Activated CD4-positive, alpha-beta T cell treated with anti-CD3 and anti-CD28 coated beads, Interleukin-2, amount 50 U/mL, for 16 hours (primary cell): ENCODE data around the gene SIK3.

Experiments
- DNase-seq: peaks from one replicate; pipeline ENCODE4 v3.0.0-alpha.2; 2020

The SIK3 gene

DNA sequence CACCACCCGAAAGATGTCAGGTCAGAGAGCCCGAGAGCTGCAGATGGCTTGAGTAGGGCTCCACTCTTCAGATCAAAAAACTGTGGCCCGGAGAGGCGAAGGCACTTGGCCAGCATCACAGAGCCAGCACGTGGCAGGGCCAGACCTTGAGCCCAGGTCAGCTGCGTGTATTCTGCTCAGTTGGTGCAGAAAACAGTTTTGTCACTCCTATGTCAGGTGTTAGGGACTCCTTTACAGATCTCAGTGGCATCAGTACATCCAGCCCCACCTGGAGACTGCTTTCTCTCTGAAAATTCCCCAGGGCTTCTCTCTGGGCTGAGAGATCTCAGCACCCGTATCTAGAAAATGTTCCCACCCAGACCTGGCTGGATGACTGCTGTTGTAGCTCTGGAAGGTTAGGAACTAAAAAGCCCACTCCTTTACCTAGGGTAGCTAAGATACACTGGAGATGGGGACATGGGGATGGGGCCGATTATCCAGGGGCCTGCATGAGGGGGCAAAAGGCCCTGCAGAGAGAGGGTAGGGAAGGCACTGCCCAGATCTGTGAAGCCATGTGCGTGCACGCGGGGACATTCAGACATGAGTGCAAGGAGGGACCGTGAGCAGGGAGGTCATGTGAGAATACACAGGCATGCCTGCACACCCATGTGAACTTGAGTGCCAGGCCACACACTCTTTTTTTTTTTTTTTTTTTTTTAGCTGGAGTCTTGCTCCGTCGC is 264.3 kb downstream of the SIK3 start:
- DNase-seq = no peak

DNA sequence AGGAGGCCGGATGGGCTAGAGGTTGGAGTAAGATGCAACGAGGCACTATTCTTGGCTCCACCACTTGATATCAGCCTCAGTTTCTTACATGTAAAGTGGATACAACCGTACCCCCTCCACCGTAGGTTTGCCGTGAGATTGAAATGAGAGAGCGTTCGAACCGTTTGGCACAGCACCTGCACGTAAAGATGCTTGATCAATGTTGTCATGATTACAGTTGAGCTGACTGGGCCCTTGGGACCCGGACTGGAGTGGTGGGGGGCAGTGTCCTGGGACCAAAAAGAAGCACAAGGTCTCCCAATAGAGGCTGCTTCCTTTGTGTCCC is 264.8 kb downstream of the SIK3 start:
- no peak for DNase-seq

DNA sequence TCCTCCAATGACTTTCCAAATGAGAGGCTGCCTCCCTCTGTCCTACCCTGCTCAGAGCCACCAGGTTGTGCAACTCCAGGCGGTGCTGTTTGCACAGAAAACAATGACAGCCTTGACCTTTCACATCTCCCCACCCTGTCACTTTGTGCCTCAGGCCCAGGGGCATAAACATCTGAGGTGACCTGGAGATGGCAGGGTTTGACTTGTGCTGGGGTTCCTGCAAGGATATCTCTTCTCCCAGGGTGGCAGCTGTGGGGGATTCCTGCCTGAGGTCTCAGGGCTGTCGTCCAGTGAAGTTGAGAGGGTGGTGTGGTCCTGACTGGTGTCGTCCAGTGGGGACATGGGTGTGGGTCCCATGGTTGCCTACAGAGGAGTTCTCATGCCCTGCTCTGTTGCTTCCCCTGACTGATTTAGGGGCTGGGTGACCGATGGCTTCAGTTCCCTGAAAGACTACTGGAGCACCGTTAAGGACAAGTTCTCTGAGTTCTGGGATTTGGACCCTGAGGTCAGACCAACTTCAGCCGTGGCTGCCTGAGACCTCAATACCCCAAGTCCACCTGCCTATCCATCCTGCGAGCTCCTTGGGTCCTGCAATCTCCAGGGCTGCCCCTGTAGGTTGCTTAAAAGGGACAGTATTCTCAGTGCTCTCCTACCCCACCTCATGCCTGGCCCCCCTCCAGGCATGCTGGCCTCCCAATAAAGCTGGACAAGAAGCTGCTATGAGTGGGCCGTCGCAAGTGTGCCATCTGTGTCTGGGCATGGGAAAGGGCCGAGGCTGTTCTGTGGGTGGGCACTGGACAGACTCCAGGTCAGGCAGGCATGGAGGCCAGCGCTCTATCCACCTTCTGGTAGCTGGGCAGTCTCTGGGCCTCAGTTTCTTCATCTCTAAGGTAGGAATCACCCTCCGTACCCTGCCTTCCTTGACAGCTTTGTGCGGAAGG is 265.6 kb downstream of the SIK3 start:
- no peak for DNase-seq

- DNase-seq = no peak
These were observed 266.4 kb downstream of the SIK3 start for GRCh38 chr11:116831790-116832349.

- DNase-seq = no peak
These were observed 267.9 kb downstream of the SIK3 start for GRCh38 chr11:116830184-116830912.

- no peak for DNase-seq
These were observed 268.6 kb downstream of the SIK3 start, which contains the start of gene APOC3 for GRCh38 chr11:116829525-116830183. Gene APOC3, plus strand, starts transcription at chr11:116829907. Its CDS starts 676 bp downstream, at chr11:116830583.

DNA sequence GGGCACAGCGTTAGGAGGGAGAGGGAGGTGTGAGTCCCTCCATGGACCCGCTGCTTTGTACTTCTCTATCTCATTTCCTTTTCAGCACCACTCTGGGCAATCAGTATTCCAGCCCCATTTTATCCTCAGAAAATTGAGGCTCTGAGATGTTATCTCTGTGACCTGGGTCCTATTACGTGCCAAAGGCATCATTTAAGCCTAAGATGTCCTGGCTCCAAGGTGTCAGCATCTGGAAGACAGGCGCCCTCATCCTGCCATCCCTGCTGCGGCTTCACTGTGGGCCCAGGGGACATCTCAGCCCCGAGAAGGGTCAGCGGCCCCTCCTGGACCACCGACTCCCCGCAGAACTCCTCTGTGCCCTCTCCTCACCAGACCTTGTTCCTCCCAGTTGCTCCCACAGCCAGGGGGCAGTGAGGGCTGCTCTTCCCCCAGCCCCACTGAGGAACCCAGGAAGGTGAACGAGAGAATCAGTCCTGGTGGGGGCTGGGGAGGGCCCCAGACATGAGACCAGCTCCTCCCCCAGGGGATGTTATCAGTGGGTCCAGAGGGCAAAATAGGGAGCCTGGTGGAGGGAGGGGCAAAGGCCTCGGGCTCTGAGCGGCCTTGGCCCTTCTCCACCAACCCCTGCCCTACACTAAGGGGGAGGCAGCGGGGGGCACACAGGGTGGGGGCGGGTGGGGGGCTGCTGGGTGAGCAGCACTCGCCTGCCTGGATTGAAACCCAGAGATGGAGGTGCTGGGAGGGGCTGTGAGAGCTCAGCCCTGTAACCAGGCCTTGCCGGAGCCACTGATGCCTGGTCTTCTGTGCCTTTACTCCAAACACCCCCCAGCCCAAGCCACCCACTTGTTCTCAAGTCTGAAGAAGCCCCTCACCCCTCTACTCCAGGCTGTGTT is 269.4 kb downstream of the SIK3 start:
- DNase-seq = no peak

- no peak for DNase-seq
These were observed 270.8 kb downstream of the SIK3 start for GRCh38 chr11:116827461-116827860.

DNA sequence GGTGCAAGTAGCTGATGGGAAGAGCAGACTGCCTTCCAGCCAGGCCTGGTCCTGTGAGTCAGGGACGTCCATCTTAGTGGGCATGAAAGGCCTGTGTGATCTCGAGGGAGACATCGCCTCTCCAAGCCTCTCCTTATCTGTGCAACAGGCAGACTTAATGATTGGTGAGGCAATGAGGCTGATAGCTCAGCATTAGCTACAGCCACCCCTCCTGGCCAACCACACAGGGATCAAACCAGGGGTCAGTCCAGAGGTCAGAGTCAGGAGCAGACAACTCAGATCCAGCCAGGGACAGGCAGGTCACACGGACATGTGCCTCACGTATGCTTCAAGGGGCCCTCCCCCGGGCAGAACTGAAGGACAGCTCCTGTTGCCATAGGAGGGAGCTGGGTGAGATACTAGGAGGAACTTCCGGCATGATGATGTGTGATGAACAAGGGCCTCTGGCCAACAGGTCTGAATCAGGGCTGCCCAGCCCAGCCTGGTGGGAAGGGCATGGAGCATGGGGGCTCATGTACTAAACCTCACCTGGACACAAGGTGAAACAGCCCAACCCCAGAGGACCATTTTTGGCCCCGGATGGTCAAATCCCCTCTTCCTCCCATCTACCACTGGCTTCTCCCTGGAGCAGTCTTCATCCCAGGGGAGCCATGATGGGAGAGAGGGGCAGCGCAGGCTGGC is 271.3 kb downstream of the SIK3 start:
- no peak for DNase-seq

GRCh38 chr11:116825854-116826750 is 272.1 kb downstream of the SIK3 start:
- DNase-seq = no peak

DNA sequence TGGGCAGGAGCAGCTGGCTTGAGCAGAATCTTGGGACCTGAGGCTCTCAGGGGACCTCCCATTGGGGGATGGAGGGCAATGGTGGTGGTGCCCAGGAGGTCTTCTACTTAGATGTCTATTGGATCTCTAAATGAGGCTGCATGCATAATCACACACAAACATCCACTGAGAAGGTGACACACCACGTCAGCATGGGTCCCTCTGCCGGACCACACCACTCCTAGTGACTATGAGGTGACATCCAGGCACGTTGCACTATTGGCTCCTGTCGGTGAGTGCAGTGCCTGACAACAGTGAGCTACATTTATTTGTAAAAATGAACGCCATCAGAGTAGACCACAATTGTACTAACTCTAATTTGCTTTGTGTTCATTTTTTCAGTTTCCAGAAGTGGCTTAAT is 272.8 kb downstream of the SIK3 start:
- DNase-seq = no peak

DNA sequence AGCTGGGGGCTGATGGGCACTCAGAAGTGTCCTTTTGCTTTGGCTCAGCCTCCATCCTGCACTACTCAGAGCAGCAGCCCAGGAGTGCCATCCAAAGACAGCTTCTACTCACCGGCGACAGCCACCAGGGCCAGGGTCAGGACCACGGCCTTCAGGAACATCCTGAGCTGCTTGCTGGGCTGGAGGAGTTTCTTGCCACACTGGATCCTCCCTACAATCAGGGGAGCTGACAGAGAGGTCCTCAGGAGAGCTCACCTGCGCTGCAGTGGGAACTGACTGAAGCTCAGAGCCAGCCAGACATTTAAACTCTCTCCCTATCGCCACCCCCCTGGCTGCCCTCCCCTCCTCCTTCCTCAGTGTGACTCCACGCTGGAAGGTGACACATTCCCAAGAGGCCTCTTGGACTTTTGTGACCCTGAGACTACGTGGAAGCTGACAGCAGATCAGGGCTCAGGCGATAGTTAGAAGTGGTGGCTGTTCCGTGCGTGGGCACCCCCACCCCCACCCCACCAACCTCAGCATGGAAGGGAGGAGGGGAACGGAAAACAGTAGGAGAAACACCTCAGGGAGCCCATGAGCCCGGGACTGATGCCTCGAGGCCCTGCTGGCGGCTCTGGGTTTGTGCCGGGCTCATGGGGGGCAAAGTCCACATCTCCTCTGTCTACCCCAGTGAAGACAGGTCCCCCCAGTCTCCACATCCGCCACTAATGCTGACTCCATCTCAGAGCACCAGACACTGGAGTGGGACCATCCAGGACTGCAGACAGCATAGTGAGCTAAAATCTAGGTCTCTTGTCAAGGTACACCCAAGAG is 275.0 kb downstream of the SIK3 start, which contains the start of gene APOA4:
Gene APOA4 (minus strand): TSS at position 274 of the 813 bp plus-strand sequence. CDS start 113 bp downstream, at position 161.
- DNase-seq = no peak

- DNase-seq = no peak
These were observed 275.7 kb downstream of the SIK3 start for GRCh38 chr11:116822575-116822974.

GRCh38 chr11:116821050-116821918 is 276.9 kb downstream of the SIK3 start:
- DNase-seq = no peak

DNA sequence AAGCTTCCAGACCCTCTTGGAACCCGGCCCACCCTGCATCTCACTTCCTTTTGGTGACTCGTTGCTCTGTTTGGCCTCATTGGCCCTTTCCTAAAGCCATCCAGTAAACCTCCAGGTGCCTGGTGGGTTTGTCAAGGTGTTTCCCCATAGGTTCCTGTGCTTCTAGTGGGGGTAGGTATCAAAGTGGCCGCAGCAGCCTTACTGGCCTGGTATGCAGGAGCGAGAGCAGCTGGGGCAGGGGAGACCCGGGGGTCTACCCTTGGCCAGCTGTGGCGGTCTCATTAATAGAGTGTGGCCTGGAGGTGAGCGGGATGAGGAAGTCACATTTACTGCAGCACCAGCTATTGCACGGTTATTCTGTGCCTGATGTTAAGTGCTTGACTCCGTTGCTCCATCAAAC is 279.2 kb downstream of the SIK3 start:
- no peak for DNase-seq

- DNase-seq = no peak
These were observed 283.7 kb downstream of the SIK3 start for GRCh38 chr11:116814502-116814901.

DNA sequence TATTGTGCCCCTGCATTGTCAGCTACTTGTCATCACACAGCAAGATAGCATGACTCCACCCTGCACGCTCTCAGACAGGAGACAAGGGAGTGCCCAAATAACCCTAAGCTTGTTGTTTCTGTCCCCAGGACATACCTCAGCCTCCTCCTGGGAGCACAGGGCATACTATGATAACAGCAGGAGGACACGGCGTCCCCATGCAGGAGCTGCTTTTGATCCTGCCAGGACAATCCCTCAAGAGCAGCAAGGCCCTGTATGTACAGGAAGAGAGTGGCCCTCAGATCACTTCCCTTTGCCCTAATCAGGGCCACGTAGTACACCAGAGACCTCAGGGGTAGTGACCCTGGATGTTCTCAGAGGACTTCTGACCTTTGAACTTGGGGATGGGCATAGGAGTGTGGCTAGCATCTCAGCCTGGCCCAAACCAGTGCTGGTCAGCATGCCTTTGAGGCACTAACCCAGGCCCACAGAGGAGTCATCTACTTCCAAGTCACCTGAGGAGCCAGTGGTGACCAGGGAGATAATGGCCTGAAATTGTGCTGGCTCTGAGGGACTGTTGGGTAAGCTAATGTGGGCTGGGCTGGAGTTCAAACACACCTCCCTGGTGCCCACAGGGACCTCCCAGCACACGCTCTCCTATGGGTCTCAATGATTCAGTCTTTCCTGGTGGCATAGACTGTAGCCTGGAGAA is 284.3 kb downstream of the SIK3 start:
- DNase-seq = no peak
